ENCODE data around the gene NAV3.

NAV3 gene

GRCh38 chr12:77813558-77813957 is 17.1 kb upstream of the NAV3 start:
- no peak for TF ChIP-seq CTCF (IDR thresholded peaks at IDR 0.05; ENCODE audit: low read depth, low read length)
- no peak overlapping the region for H3K4me3 ChIP-seq (ENCODE audit: low read depth, low read length)
- H3K27ac ChIP-seq: no peak overlapping the region
- no peaks in the 10 kb centered on the region for H3K27me3 ChIP-seq (ENCODE audit: insufficient read depth, low read depth, severe bottlenecking)
- no peaks in the 10 kb centered on the region for H3K9me3 ChIP-seq (ENCODE audit: severe bottlenecking)
- no peaks in the 10 kb centered on the region for H3K36me3 ChIP-seq
- no peak for DNase-seq

- no peak overlapping the region for H3K27ac ChIP-seq
- H3K36me3 ChIP-seq: no peaks in the 10 kb centered on the region
- H3K9me3 ChIP-seq (ENCODE audit: severe bottlenecking): no peaks in the 10 kb centered on the region
- TF ChIP-seq CTCF (IDR thresholded peaks at IDR 0.05; ENCODE audit: low read depth, low read length): no peak
- H3K27me3 ChIP-seq (ENCODE audit: insufficient read depth, low read depth, severe bottlenecking): no peaks in the 10 kb centered on the region
- DNase-seq: no peak
- no peak overlapping the region for H3K4me3 ChIP-seq (ENCODE audit: low read depth, low read length)
Measured at GRCh38 chr12:77814386-77814785, 16.3 kb upstream of the NAV3 start.

- Histone ChIP-seq H3K9me3 (ENCODE audit: severe bottlenecking) (no peaks in the 10 kb centered on the region), H3K27ac (no peak overlapping the region), H3K27me3 (ENCODE audit: insufficient read depth, low read depth, severe bottlenecking) (no peaks in the 10 kb centered on the region), H3K4me3 (ENCODE audit: low read depth, low read length) (no peak overlapping the region), H3K36me3 (no peaks in the 10 kb centered on the region)
- DNase-seq: no peak
- no peak for TF ChIP-seq CTCF (IDR thresholded peaks at IDR 0.05; ENCODE audit: low read depth, low read length)
Measured at GRCh38 chr12:77816196-77816595, 14.5 kb upstream of the NAV3 start.

- Histone ChIP-seq H3K27me3 (ENCODE audit: insufficient read depth, low read depth, severe bottlenecking) (no peaks in the 10 kb centered on the region), H3K4me3 (ENCODE audit: low read depth, low read length) (no peak overlapping the region), H3K9me3 (ENCODE audit: severe bottlenecking) (no peaks in the 10 kb centered on the region), H3K36me3 (no peaks in the 10 kb centered on the region), H3K27ac (no peak overlapping the region)
- no peak for DNase-seq
- no peak for TF ChIP-seq CTCF (IDR thresholded peaks at IDR 0.05; ENCODE audit: low read depth, low read length)
Measured at GRCh38 chr12:77817276-77817675, 13.4 kb upstream of the NAV3 start.

GRCh38 chr12:77818351-77818750 is 12.3 kb upstream of the NAV3 start:
- H3K27me3 ChIP-seq (ENCODE audit: insufficient read depth, low read depth, severe bottlenecking): no peaks in the 10 kb centered on the region
- H3K4me3 ChIP-seq (ENCODE audit: low read depth, low read length): no peak overlapping the region
- H3K27ac ChIP-seq: no peak overlapping the region
- no peak for TF ChIP-seq CTCF (IDR thresholded peaks at IDR 0.05; ENCODE audit: low read depth, low read length)
- H3K9me3 ChIP-seq (ENCODE audit: severe bottlenecking): no peaks in the 10 kb centered on the region
- H3K36me3 ChIP-seq: no peaks in the 10 kb centered on the region
- no peak for DNase-seq

GRCh38 chr12:77821699-77822203 is 8.9 kb upstream of the NAV3 start:
- no peak for DNase-seq

More at GRCh38 chr12:77821699-77822203, 8.9 kb upstream of the NAV3 start:
- TF ChIP-seq CTCF (IDR thresholded peaks at IDR 0.05; ENCODE audit: low read depth, low read length): no peak
- no peaks in the 10 kb centered on the region for H3K27me3 ChIP-seq (ENCODE audit: insufficient read depth, low read depth, severe bottlenecking)
- H3K4me3 ChIP-seq (ENCODE audit: low read depth, low read length): no peak overlapping the region
- H3K27ac ChIP-seq: no peak overlapping the region
- no peaks in the 10 kb centered on the region for H3K9me3 ChIP-seq (ENCODE audit: severe bottlenecking)
- no peaks in the 10 kb centered on the region for H3K36me3 ChIP-seq
